Right hindlimb (tissue), 1 donor: Measurements from ENCODE around the gene ZNF804B.
"Not testable (repeated sequence)": the region's sequence is repeated elsewhere in the genome, so short reads cannot be mapped to it uniquely, and the experiment has no call there.

Source experiments
- DNase-seq: peaks from one replicate; pipeline ENCODE4 v3.0.0-alpha.2; 2018

The ZNF804B gene

GRCh38 chr7:89104748-89105685, 345.5 kb downstream of the ZNF804B start:
- DNase-seq = no peak

- DNase-seq = no peak
Measured at GRCh38 chr7:89123871-89124270, 364.4 kb downstream of the ZNF804B start.

GRCh38 chr7:89129600-89130375, 370.3 kb downstream of the ZNF804B start:
- no peak for DNase-seq

GRCh38 chr7:89133357-89133756, 373.9 kb downstream of the ZNF804B start:
- no peak for DNase-seq

GRCh38 chr7:89133819-89134218, 374.3 kb downstream of the ZNF804B start:
- DNase-seq = no peak

GRCh38 chr7:89145801-89146200, 386.3 kb downstream of the ZNF804B start:
- no peak for DNase-seq

- DNase-seq = no peak
Measured at GRCh38 chr7:89160107-89160506, 400.6 kb downstream of the ZNF804B start.

GRCh38 chr7:89165421-89165820, 405.9 kb downstream of the ZNF804B start:
- DNase-seq = no peak

GRCh38 chr7:89170628-89171027, 411.1 kb downstream of the ZNF804B start:
- no peak for DNase-seq

GRCh38 chr7:89182116-89182515, 422.6 kb downstream of the ZNF804B start:
- no peak for DNase-seq

GRCh38 chr7:89183712-89184111, 424.2 kb downstream of the ZNF804B start:
- DNase-seq = no peak

- DNase-seq = no peak
Measured at GRCh38 chr7:89200758-89201157, 441.3 kb downstream of the ZNF804B start.

- no peak for DNase-seq
Measured at GRCh38 chr7:89223900-89224395, 464.4 kb downstream of the ZNF804B start.

- not testable (repeated sequence) for DNase-seq
Measured at GRCh38 chr7:89228688-89229171, 469.2 kb downstream of the ZNF804B start.

- no peak for DNase-seq
Measured at GRCh38 chr7:89238156-89238555, 478.7 kb downstream of the ZNF804B start.

GRCh38 chr7:89246196-89246595, 486.7 kb downstream of the ZNF804B start:
- no peak for DNase-seq

GRCh38 chr7:89247207-89247606, 487.7 kb downstream of the ZNF804B start:
- DNase-seq = no peak

- DNase-seq = no peak
Measured at GRCh38 chr7:89259085-89259484, 499.6 kb downstream of the ZNF804B start.

GRCh38 chr7:89264126-89264525, 504.6 kb downstream of the ZNF804B start:
- DNase-seq = no peak

GRCh38 chr7:89265631-89266030, 506.1 kb downstream of the ZNF804B start:
- peak; percentile 27 for DNase-seq

- DNase-seq = no peak
Measured at GRCh38 chr7:89283302-89283701, 523.8 kb downstream of the ZNF804B start.

GRCh38 chr7:89308535-89308934, 549.0 kb downstream of the ZNF804B start:
- DNase-seq = no peak

GRCh38 chr7:89311886-89312285, 552.4 kb downstream of the ZNF804B start:
- DNase-seq = no peak

GRCh38 chr7:89312551-89312950, 553.1 kb downstream of the ZNF804B start:
- no peak for DNase-seq
